ENCODE results near the gene GLIS1. TPM values are rescaled to one million over a fixed set of nuclear protein-coding genes. Genes with fewer than 3 reads are reported as not detected.

The GLIS1 gene
- total and polyA plus RNA-seq, 2 of the 8 experiments (the other 6 are each of a cell fraction or from before 2014, with no cell fraction given) = 0.15 to 0.22 TPM

- no peak for FAIRE-seq
- no peak overlapping the region for H3K18ac ChIP-seq (ENCODE audit: extremely low read depth, low read length)
- no peak for TF ChIP-seq KDM5A (IDR thresholded peaks at IDR 0.05; ENCODE audit: low read length)
- no peak for TF ChIP-seq SIX5 (IDR thresholded peaks at IDR 0.05; ENCODE audit: low read depth, low read length)
- TF ChIP-seq TAF1 (IDR thresholded peaks at IDR 0.05; ENCODE audit: low read depth, low read length) = no peak
- TF ChIP-seq TBP (IDR thresholded peaks at IDR 0.05; ENCODE audit: low read depth, low read length) = no peak
- no peak for TF ChIP-seq RXRA (IDR thresholded peaks at IDR 0.05; ENCODE audit: insufficient read depth, low read depth, low read length)
- TF ChIP-seq TAF7 (optimal IDR thresholded peaks at IDR 0.05; ENCODE audit: borderline replicate concordance, low read depth, low read length) = no peak
- no peak for TF ChIP-seq GABPA (IDR thresholded peaks at IDR 0.05; ENCODE audit: borderline replicate concordance, insufficient read depth, low read length)
- TF ChIP-seq GTF2F1 (IDR thresholded peaks at IDR 0.05; ENCODE audit: borderline replicate concordance, low read depth, low read length) = no peak
- no peak for TF ChIP-seq EP300 (IDR thresholded peaks at IDR 0.05; ENCODE audit: borderline replicate concordance in 1 of 2, low read depth in 2 of 2, low read length in 2 of 2)
- no peak for TF ChIP-seq FOSL1 (IDR thresholded peaks at IDR 0.05; ENCODE audit: insufficient read depth, low read depth, low read length)
- TF ChIP-seq ZNF274 (IDR thresholded peaks at IDR 0.05; ENCODE audit: borderline replicate concordance, extremely low read depth, low read length) = no peak
- TF ChIP-seq, protein P1, sequence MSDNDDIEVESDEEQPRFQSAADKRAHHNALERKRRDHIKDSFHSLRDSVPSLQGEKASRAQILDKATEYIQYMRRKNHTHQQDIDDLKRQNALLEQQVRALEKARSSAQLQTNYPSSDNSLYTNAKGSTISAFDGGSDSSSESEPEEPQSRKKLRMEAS (IDR thresholded peaks at IDR 0.05) = no peak
- TF ChIP-seq TCF12 (IDR thresholded peaks at IDR 0.05; ENCODE audit: low read depth, low read length) = no peak
Measured at GRCh38 chr1:53520481-53520880, 218.5 kb downstream of the GLIS1 start.

More at GRCh38 chr1:53520481-53520880, 218.5 kb downstream of the GLIS1 start:
- no peak for DNase-seq (ENCODE audit: low read depth in 1 of 2, low spot score in 2 of 2)
- Histone ChIP-seq H3K4me3 (ENCODE audit: extremely low read depth in 1 of 4, insufficient read depth in 2 of 4, low read depth in 3 of 4, low read length in 4 of 4) (no peak overlapping the region), H3K9ac (replicated peaks in 1 of 4; ENCODE audit: extremely low read depth in 1 of 4, low read depth in 3 of 4, low read length in 3 of 4) (no peak overlapping the region), H2AFZ (ENCODE audit: low read length) (no peak overlapping the region), H2AK5ac (ENCODE audit: low read depth, low read length) (no peak overlapping the region), H2BK5ac (ENCODE audit: low read depth, low read length) (no peak overlapping the region), H2BK12ac (ENCODE audit: low read depth, low read length) (no peak overlapping the region; the same call in 1 of the 2 replicates), H3K4ac (replicated peaks; ENCODE audit: insufficient read length, low read depth, low read length) (no peak overlapping the region), H3K27me3 (replicated peaks in 1 of 4; ENCODE audit: control insufficient read depth in 3 of 4, extremely low read depth in 1 of 4, insufficient read depth in 3 of 4, low read length in 3 of 4) (0 out of 7 replicates have a peak, but pooled peaks cover 0 to 2% (median 0%) of the 10 kb centered on the region in 4 experiments), H3K79me2 (ENCODE audit: control insufficient read depth in 1 of 2, insufficient read depth in 2 of 2, low read length in 2 of 2) (no peaks in the 10 kb centered on the region), H3K4me1 (replicated peaks in 1 of 4; ENCODE audit: control insufficient read depth in 3 of 4, insufficient read depth in 4 of 4, low read length in 3 of 4) (no peaks in the 10 kb centered on the region), H4K5ac (ENCODE audit: insufficient read length, low read depth, low read length) (no peak overlapping the region), H3K36me3 (ENCODE audit: control insufficient read depth in 2 of 4, insufficient read depth in 4 of 4, low read length in 3 of 4) (no peaks in the 10 kb centered on the region), H2BK15ac (ENCODE audit: low read length) (no peak overlapping the region), H3K27ac (ENCODE audit: low read depth, low read length) (no peak overlapping the region), H2BK120ac (replicated peaks; ENCODE audit: low read depth, low read length) (no peak overlapping the region), H2BK20ac (ENCODE audit: low read length) (no peak overlapping the region), H3K23ac (ENCODE audit: insufficient read length) (no peak overlapping the region), H3K56ac (replicated peaks; ENCODE audit: insufficient read length, low read depth, low read length) (no peak overlapping the region), H4K20me1 (replicated peaks in 1 of 2; ENCODE audit: control insufficient read depth in 1 of 2, insufficient read depth in 2 of 2, low read length in 2 of 2) (no peaks in the 10 kb centered on the region), H3K4me2 (ENCODE audit: insufficient read depth in 1 of 2, low read depth in 2 of 2, low read length in 2 of 2) (no peak overlapping the region), H3K79me1 (ENCODE audit: low read depth, low read length) (no peaks in the 10 kb centered on the region), H3K14ac (ENCODE audit: insufficient read length) (no peak overlapping the region), H3K23me2 (ENCODE audit: low read depth, low read length) (no peaks in the 10 kb centered on the region), H4K91ac (replicated peaks; ENCODE audit: insufficient read length, low read length) (no peak overlapping the region), H3K9me3 (ENCODE audit: insufficient read depth in 2 of 2, low read depth in 1 of 2, low read length in 1 of 2) (no peaks in the 10 kb centered on the region), H4K8ac (ENCODE audit: extremely low read depth, insufficient read depth, low read length) (no peak overlapping the region)
- CTCF ChIA-PET (ENCODE audit: partially characterized antibody) = interaction anchor here (0.9 to 1.7 kb wide), 6 partner anchors 8 to 61 kb away, joined by 3 to 9 read pairs (median 4); no protein-coding TSS in a partner anchor
- 88% methylated on average over 13 of the region's 13 CpGs; no CpG with 5 or more reads in 1 of the 2 experiments for WGBS, 2 experiments (ENCODE audit: extremely low coverage in 1 of 2, insufficient coverage in 1 of 2, insufficient read length in 1 of 2, insufficient replicate concordance in 2 of 2, low coverage in 1 of 2, low lambda C conversion rate in 2 of 2, missing lambda C conversion rate in 1 of 2)
- POLR2A ChIA-PET (ENCODE audit: partially characterized antibody) = no interaction called here

Measured in H1 (cell line).